Measurements from ENCODE around the gene AEBP2. TPM values are rescaled to one million over a fixed set of nuclear protein-coding genes. Genes with fewer than 3 reads are reported as not detected.

AEBP2 gene
- total and polyA plus RNA-seq, 12 donors: 15.7 to 83.1 (median 43.1) TPM

DNA sequence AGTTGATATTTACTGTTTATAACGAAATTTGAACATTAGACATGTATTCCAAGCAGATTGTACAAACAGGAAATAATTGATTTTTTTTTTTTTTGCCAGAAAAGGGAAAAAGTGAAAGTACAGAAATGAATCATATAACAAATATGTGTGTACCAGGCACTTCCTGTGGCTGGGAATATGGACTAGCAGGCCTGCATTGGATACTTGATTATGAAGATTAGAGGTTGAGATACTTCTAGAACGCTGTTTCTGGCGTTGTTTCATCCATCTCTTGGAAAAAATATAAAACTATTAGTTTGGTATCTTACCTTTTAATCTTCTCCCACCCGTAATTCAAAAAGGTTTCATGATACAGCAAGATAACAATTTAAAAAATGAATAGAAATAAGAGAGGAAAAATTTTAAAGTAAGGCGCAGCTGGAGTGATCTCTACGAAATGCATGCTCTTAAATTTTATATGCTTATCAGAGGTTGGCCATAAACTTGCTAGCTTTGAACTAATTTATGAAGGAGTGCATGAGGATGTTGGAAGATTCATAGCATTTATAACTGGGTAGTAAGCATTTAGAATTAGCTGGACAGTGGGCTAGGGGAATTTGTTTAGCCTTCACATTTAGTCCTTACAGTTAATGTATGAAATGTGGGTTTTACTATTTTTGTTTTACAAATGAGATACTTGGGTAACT, 90.8 kb downstream of the AEBP2 start:
- peaks cover 0 to 22% of the 10 kb centered on the region in 2 donors for H3K4me1 ChIP-seq (replicated peaks in 1 of 2)
- intact Hi-C loops (cut with DNase I): no loop called here
- TF ChIP-seq POLR2A (IDR thresholded peaks at IDR 0.05): no peak
- TF ChIP-seq, protein P1, sequence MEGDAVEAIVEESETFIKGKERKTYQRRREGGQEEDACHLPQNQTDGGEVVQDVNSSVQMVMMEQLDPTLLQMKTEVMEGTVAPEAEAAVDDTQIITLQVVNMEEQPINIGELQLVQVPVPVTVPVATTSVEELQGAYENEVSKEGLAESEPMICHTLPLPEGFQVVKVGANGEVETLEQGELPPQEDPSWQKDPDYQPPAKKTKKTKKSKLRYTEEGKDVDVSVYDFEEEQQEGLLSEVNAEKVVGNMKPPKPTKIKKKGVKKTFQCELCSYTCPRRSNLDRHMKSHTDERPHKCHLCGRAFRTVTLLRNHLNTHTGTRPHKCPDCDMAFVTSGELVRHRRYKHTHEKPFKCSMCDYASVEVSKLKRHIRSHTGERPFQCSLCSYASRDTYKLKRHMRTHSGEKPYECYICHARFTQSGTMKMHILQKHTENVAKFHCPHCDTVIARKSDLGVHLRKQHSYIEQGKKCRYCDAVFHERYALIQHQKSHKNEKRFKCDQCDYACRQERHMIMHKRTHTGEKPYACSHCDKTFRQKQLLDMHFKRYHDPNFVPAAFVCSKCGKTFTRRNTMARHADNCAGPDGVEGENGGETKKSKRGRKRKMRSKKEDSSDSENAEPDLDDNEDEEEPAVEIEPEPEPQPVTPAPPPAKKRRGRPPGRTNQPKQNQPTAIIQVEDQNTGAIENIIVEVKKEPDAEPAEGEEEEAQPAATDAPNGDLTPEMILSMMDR (IDR thresholded peaks at IDR 0.05): no peak
- H3K4me3 ChIP-seq: no peak overlapping the region
- H3K36me3 ChIP-seq (replicated peaks in 1 of 2): no peaks in the 10 kb centered on the region
- H3K27me3 ChIP-seq: no peaks in the 10 kb centered on the region
- H3K27ac ChIP-seq: peak overlapping the region in 1 of 5 donors; percentile 11
- DNase-seq: no peak
- 62 to 66% (median 62%) methylated on average over 6 of the region's 6 CpGs for WGBS, 4 donors
- H3K9me3 ChIP-seq (replicated peaks in 1 of 3): no peaks in the 10 kb centered on the region

GRCh38 chr12:19530637-19531023, 91.3 kb downstream of the AEBP2 start:
- Histone ChIP-seq H3K4me1 (replicated peaks in 1 of 2) (peaks cover 0 to 22% of the 10 kb centered on the region in 2 donors), H3K27me3 (no peaks in the 10 kb centered on the region), H3K36me3 (replicated peaks in 1 of 2) (no peaks in the 10 kb centered on the region), H3K4me3 (no peak overlapping the region), H3K9me3 (replicated peaks in 1 of 3) (no peaks in the 10 kb centered on the region), H3K27ac (peak overlapping the region in 1 of 5 donors; percentile 11)
- DNase-seq: no peak
- intact Hi-C loops (cut with DNase I): no loop called here
- TF ChIP-seq POLR2A (IDR thresholded peaks at IDR 0.05): no peak
- TF ChIP-seq, protein P1 (IDR thresholded peaks at IDR 0.05): no peak

- no peaks in the 10 kb centered on the region for H3K9me3 ChIP-seq (replicated peaks in 1 of 3)
- TF ChIP-seq, protein P1 (IDR thresholded peaks at IDR 0.05): no peak
- no peak for TF ChIP-seq POLR2A (IDR thresholded peaks at IDR 0.05)
- H3K27me3 ChIP-seq: no peaks in the 10 kb centered on the region
- no peak overlapping the region for H3K4me3 ChIP-seq
- intact Hi-C loops (cut with DNase I): no loop called here
- WGBS, 4 donors: 96 to 99% (median 98%) methylated on average over 3 of the region's 3 CpGs
- no peak for DNase-seq
- H3K36me3 ChIP-seq (replicated peaks in 1 of 2): no peaks in the 10 kb centered on the region
- no peak overlapping the region for H3K27ac ChIP-seq
- peaks cover 0 to 22% of the 10 kb centered on the region in 2 donors for H3K4me1 ChIP-seq (replicated peaks in 1 of 2)
These were observed 94.3 kb downstream of the AEBP2 start for GRCh38 chr12:19533567-19533966.

DNA sequence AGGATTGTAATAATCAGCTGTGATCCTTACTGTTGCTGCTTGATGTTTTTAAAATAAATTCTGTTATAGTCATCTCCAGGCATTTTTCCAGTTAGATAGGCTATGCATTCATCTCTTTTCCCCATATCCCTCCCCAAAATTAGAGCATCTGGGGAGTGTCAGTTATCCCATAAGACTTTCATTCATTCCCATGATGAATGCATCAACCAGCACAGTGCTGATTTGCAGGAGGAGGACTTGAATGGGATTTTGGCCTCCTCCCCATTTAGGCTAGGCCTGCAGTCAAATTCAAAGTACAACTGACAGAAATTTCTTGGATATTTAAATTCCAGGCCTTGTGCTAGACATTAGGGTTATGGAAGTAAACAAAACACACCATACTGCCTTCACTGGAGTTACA, 99.8 kb downstream of the AEBP2 start:
- no peak for DNase-seq
- Histone ChIP-seq H3K4me1 (replicated peaks in 1 of 2) (no peaks in the 10 kb centered on the region), H3K9me3 (replicated peaks in 1 of 3) (no peaks in the 10 kb centered on the region), H3K27me3 (no peaks in the 10 kb centered on the region), H3K4me3 (no peak overlapping the region), H3K36me3 (replicated peaks in 1 of 2) (no peaks in the 10 kb centered on the region), H3K27ac (no peak overlapping the region)
- TF ChIP-seq, protein P1 (IDR thresholded peaks at IDR 0.05): no peak
- no peak for TF ChIP-seq POLR2A (IDR thresholded peaks at IDR 0.05)
- intact Hi-C loops (cut with DNase I): no loop called here

All from adrenal gland (tissue), 12 donors.